GM12878 (cell line): Measurements from ENCODE around the gene PPP3CA. TPM values are rescaled to one million over a fixed set of nuclear protein-coding genes. Genes with fewer than 3 reads are reported as not detected.

Experiments used
- ATF7 ChIP-seq: fragments of 450-650 bp; IDR thresholded peaks from 2 replicates; pipeline ENCODE4 v1.6.1; 2016; ENCODE audit warnings: low read depth, mild to moderate bottlenecking
- BACH1 ChIP-seq: fragments of 450-650 bp; IDR thresholded peaks from 2 replicates; pipeline ENCODE4 v1.6.1; 2017; ENCODE audit warnings: mild to moderate bottlenecking, borderline replicate concordance
- BCL11A ChIP-seq: IDR thresholded peaks from 2 replicates; pipeline ENCODE4 v1.6.1; 2011; ENCODE audit warnings: low read depth, low read length
- BHLHE40 ChIP-seq, 2 experiments: fragments of 450-650 bp in 1 of 2; IDR thresholded peaks; 2 replicates each; pipeline ENCODE4 v1.6.1; 2011 to 2017; ENCODE audit warnings: low read depth in 2 of 2, borderline replicate concordance in 1 of 2, improper control_type of control experiment in 1 of 2, low read length in 1 of 2, mild to moderate bottlenecking in 1 of 2
- BMI1 ChIP-seq: fragments of 450-650 bp; IDR thresholded peaks from 2 replicates; pipeline ENCODE4 v1.6.1; 2016; ENCODE audit warnings: mild to moderate bottlenecking, moderate library complexity, borderline replicate concordance
- CBX3 ChIP-seq: fragments of 200-600 bp; sonication (generic); IDR thresholded peaks from 2 replicates; pipeline ENCODE4 v1.6.1; 2016; ENCODE audit warnings: low read depth, borderline replicate concordance
- EGR1 ChIP-seq, 2 experiments: IDR thresholded peaks; 1 replicate in 1 of 2; 2 replicates in 1 of 2; pipeline ENCODE4 v1.6.1; 2011 to 2012; ENCODE audit warnings: low read depth in 2 of 2, low read length in 2 of 2, borderline replicate concordance in 1 of 2, mild to moderate bottlenecking in 1 of 2, moderate library complexity in 1 of 2
- FOS ChIP-seq: IDR thresholded peaks from 3 replicates; pipeline ENCODE4 v1.6.1; 2011; ENCODE audit warnings: borderline replicate concordance; ENCODE audit not compliant: insufficient read length; ENCODE audit errors: extremely low read depth
- GABPA ChIP-seq: IDR thresholded peaks from 2 replicates; pipeline ENCODE4 v1.6.1; 2014; ENCODE audit warnings: antibody characterized with exemption, low read depth, mild to moderate bottlenecking, inconsistent platforms
- HCFC1 ChIP-seq: fragments of 150-350 bp; IDR thresholded peaks from 2 replicates; pipeline ENCODE4 v1.6.1; 2014; ENCODE audit warnings: low read length
- IKZF1 ChIP-seq: fragments of 450-650 bp; conservative IDR thresholded peaks from 2 replicates; pipeline ENCODE4 v1.6.1; 2017; ENCODE audit warnings: antibody characterized with exemption, mild to moderate bottlenecking
- LARP7 ChIP-seq: fragments of 450-650 bp; IDR thresholded peaks from 2 replicates; pipeline ENCODE4 v1.6.1; 2017; ENCODE audit warnings: mild to moderate bottlenecking
- MXI1 ChIP-seq: fragments of 150-350 bp; IDR thresholded peaks from 2 replicates; pipeline ENCODE4 v1.6.1; 2011; ENCODE audit warnings: low read depth, mild to moderate bottlenecking, inconsistent platforms, low read length, improper control_type of control experiment
- MYB ChIP-seq: fragments of 150-350 bp; IDR thresholded peaks from 2 replicates; pipeline ENCODE4 v1.6.1; 2014; ENCODE audit warnings: mild to moderate bottlenecking, low read depth, low read length, borderline replicate concordance
- NBN ChIP-seq: fragments of 450-650 bp; IDR thresholded peaks from 2 replicates; pipeline ENCODE4 v1.6.1; 2016
- NR2F1 ChIP-seq: fragments of 450-650 bp; conservative IDR thresholded peaks from 2 replicates; pipeline ENCODE4 v1.6.1; 2017; ENCODE audit warnings: mild to moderate bottlenecking
- PAX8 ChIP-seq: fragments of 450-650 bp; IDR thresholded peaks from 2 replicates; pipeline ENCODE4 v1.6.1; 2017; ENCODE audit warnings: mild to moderate bottlenecking, moderate library complexity
- RAD51 ChIP-seq: fragments of 450-650 bp; IDR thresholded peaks from 2 replicates; pipeline ENCODE4 v1.6.1; 2016; ENCODE audit warnings: moderate library complexity, mild to moderate bottlenecking, inconsistent platforms
- SIN3A ChIP-seq: IDR thresholded peaks from 2 replicates; pipeline ENCODE4 v1.6.1; 2012; ENCODE audit warnings: low read depth, low read length, improper control_type of control experiment
- SMAD1 ChIP-seq: fragments of 450-650 bp; IDR thresholded peaks from 2 replicates; pipeline ENCODE4 v1.6.1; 2018; ENCODE audit warnings: mild to moderate bottlenecking, low read depth; ENCODE audit not compliant: partially characterized antibody
- SMAD5 ChIP-seq: IDR thresholded peaks from 2 replicates; pipeline ENCODE4 v1.6.1; 2016; ENCODE audit warnings: antibody characterized with exemption, low read depth
- SMARCA5 ChIP-seq: fragments of 450-650 bp; IDR thresholded peaks from 2 replicates; pipeline ENCODE4 v1.6.1; 2017; ENCODE audit warnings: mild to moderate bottlenecking
- SP1 ChIP-seq: IDR thresholded peaks from one replicate; pipeline ENCODE4 v1.6.1; 2011; ENCODE audit warnings: low read depth, low read length
- SREBF2 ChIP-seq: IDR thresholded peaks from 2 replicates; pipeline ENCODE4 v1.6.1; 2012; ENCODE audit warnings: mild to moderate bottlenecking, low read length
- TBL1XR1 ChIP-seq: IDR thresholded peaks from 2 replicates; pipeline ENCODE4 v1.6.1; 2012; ENCODE audit warnings: low read depth, low read length, improper control_type of control experiment
- YY1 ChIP-seq: IDR thresholded peaks from 2 replicates; pipeline ENCODE4 v1.6.1; 2011; ENCODE audit warnings: low read depth, mild to moderate bottlenecking, low read length
- ZNF274 ChIP-seq: IDR thresholded peaks from one replicate; pipeline ENCODE4 v1.8.0; 2011; ENCODE audit not compliant: insufficient read length, insufficient read depth
- polyA plus RNA-seq, 11 experiments: library from polyadenylated mRNA; depleted of rRNA in 4 of 11; unstranded in 6 of 11; stranded (reverse) in 5 of 11; fragments of >200 nt; fragmentation: Nextera tagmentation in 4 of 11; fragmentation: Illumina TruSeq in 1 of 11; extraction: Ambion mirVana in 4 of 11; extraction: Trizol in 1 of 11; gene quantifications; 1 replicate in 1 of 11; 2 replicates in 10 of 11; pipeline versions ENCODE4 v1.2.1 to v1.2.3, GENCODE V29; 2011 to 2016; ENCODE audit warnings: inconsistent platforms in 2 of 11, missing spikeins in 2 of 11, low read depth in 1 of 11
- total RNA-seq, 4 experiments: library from RNA; depleted of rRNA in 3 of 4; stranded (reverse); fragments of >200 nt in 3 of 4; fragmentation: Illumina TruSeq in 1 of 4; extraction: Trizol in 1 of 4; gene quantifications; 2 replicates each; pipeline versions ENCODE4 v1.2.1 to v1.2.3, GENCODE V29; 2013 to 2021
- TF ChIP-seq, protein P1 (sequence below): IDR thresholded peaks from 2 replicates; pipeline ENCODE4 v1.6.1; 2012; ENCODE audit warnings: low read depth, low read length, improper control_type of control experiment
- TF ChIP-seq, protein P2 (sequence below): fragments of 450-650 bp; formaldehyde crosslinking; IDR thresholded peaks from 2 replicates; pipeline ENCODE4 v1.4.0; 2020; ENCODE audit warnings: mild to moderate bottlenecking, moderate library complexity

Gene PPP3CA
- total and polyA plus RNA-seq, 10 of the 15 experiments (the other 5 are each of a cell fraction or from before 2014, with no cell fraction given) = 0.33 to 9.0 (median 1.0) TPM

DNA sequence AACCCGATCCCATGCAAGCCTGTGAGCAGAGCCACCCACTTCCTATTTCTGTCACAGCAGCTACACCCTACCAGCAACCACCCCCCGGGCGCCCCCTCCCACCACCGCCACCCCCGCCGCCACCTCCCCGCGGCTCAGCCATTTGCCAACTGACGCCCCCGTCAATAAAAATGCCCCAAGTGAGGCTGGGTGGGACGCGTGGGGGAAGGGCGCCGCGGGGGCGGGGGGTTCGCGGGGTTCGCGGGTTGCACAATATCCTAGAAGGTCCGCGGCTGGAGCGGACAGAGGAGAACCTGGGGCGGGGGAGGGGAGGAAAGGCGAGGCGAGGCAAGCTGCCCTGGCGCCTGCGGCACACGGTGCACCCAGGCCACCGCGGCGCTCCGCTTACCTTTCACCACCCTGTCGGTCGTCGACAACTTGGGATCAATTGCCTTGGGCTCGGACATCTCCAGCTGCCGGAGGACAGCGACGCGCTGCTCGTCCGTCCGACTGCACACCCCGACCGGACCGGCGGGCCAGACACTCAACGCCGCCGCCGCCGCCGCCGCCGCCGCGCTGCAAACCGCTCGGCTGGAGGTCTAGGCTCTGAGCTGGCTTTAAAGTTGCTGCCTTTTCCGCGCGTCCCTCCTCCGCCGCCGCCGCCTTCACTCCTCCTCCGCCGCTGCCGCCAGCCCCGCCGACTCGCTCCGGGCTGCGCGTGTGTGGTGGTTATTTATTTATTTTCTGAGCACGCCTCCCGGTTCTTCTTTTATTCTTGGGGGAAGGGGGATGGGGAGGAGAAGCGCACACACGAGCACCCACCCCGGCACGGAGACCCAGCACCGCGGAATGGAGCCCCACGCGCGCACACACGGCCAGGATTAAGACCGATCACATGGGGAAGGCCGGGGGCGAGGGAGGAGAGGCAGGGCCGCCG, 717 bp downstream of the PPP3CA start (continued):
- no peak for TF ChIP-seq CBX3
- no peak for TF ChIP-seq ZNF274
- no peak for TF ChIP-seq SIN3A
- TF ChIP-seq NBN = 0 out of 2 replicates have a peak, but pooled peaks have one; percentile 17
- TF ChIP-seq YY1 = no peak
- TF ChIP-seq LARP7 = 0 out of 2 replicates have a peak, but pooled peaks have one; percentile 88
- TF ChIP-seq SMAD1 = no peak
- TF ChIP-seq FOS = no peak
- TF ChIP-seq MYB = no peak
- 0 out of 2 replicates have a peak, but pooled peaks have one; percentile 13 for TF ChIP-seq BACH1
- TF ChIP-seq EGR1 (IDR thresholded peaks at IDR 0.05; ENCODE audit: borderline replicate concordance in 1 of 2, low read depth in 2 of 2, low read length in 2 of 2) = 0 out of 3 replicates have a peak, but pooled peaks of 1 of the 2 experiments have one; percentile 27
- TF ChIP-seq PAX8 = no peak
- TF ChIP-seq MXI1 = peak; percentile 32; the same call in 1 of the 2 replicates
- no peak for TF ChIP-seq BCL11A
- TF ChIP-seq GABPA = no peak
- peak; percentile 31 for TF ChIP-seq IKZF1
- TF ChIP-seq SMAD5 = no peak
- no peak for TF ChIP-seq TBL1XR1
- no peak for TF ChIP-seq ATF7
- TF ChIP-seq BHLHE40 (IDR thresholded peaks at IDR 0.05; ENCODE audit: borderline replicate concordance in 1 of 2, low read depth in 2 of 2, low read length in 1 of 2) = 0 out of 4 replicates have a peak, but pooled peaks of 1 of the 2 experiments have one; percentile 7
- TF ChIP-seq BMI1 = no peak
- TF ChIP-seq, protein P1, sequence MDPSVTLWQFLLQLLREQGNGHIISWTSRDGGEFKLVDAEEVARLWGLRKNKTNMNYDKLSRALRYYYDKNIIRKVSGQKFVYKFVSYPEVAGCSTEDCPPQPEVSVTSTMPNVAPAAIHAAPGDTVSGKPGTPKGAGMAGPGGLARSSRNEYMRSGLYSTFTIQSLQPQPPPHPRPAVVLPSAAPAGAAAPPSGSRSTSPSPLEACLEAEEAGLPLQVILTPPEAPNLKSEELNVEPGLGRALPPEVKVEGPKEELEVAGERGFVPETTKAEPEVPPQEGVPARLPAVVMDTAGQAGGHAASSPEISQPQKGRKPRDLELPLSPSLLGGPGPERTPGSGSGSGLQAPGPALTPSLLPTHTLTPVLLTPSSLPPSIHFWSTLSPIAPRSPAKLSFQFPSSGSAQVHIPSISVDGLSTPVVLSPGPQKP = no peak
- no peak for TF ChIP-seq NR2F1
- no peak for TF ChIP-seq SREBF2
- no peak for TF ChIP-seq HCFC1
- no peak for TF ChIP-seq RAD51
- TF ChIP-seq SP1 = no peak
- TF ChIP-seq SMARCA5 = no peak
- TF ChIP-seq, protein P2, sequence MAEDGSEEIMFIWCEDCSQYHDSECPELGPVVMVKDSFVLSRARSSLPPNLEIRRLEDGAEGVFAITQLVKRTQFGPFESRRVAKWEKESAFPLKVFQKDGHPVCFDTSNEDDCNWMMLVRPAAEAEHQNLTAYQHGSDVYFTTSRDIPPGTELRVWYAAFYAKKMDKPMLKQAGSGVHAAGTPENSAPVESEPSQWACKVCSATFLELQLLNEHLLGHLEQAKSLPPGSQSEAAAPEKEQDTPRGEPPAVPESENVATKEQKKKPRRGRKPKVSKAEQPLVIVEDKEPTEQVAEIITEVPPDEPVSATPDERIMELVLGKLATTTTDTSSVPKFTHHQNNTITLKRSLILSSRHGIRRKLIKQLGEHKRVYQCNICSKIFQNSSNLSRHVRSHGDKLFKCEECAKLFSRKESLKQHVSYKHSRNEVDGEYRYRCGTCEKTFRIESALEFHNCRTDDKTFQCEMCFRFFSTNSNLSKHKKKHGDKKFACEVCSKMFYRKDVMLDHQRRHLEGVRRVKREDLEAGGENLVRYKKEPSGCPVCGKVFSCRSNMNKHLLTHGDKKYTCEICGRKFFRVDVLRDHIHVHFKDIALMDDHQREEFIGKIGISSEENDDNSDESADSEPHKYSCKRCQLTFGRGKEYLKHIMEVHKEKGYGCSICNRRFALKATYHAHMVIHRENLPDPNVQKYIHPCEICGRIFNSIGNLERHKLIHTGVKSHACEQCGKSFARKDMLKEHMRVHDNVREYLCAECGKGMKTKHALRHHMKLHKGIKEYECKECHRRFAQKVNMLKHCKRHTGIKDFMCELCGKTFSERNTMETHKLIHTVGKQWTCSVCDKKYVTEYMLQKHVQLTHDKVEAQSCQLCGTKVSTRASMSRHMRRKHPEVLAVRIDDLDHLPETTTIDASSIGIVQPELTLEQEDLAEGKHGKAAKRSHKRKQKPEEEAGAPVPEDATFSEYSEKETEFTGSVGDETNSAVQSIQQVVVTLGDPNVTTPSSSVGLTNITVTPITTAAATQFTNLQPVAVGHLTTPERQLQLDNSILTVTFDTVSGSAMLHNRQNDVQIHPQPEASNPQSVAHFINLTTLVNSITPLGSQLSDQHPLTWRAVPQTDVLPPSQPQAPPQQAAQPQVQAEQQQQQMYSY = no peak
